GM21529 (cell line): ENCODE results near the gene SPSB2.

Source experiments
- ATAC-seq: cut with Tn5 transposase; IDR thresholded peaks from one replicate; pipeline ENCODE4 v1.9.1; 2021; ENCODE audit not compliant: unreplicated experiment

SPSB2 gene

DNA sequence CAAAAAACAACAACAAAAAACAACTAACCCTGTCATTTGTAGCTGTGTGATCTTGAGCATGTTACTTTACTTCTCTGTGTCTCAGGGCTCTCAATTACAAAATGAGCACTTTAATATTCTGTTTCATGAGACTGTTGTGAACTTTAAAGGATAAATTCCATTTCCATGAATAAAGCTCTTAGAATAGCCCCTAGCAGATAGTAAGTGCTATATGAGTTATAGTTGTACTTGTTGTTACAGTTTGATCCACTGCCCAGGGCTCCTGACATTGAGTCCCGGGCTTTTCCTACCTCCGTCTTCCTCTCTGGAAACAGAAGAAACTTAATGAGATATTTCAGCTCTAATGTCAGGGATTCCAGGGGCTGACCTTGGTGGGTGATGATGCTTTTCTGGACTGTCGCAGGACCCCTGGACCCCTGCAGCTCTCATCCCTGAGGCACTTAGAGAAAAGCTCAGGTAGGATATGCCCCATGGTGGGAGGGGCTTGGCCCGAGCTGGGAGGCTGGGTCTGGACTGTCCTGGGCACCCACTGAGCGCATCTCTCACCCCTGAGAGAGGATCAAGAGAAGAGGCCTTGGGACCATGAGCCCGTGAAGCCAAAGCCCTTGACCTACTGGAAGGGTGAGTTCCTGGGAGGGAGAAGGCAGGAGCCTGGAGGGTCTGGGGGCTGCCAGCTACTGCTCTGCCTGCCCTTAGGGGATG, 39.8 kb downstream of the SPSB2 start:
- no peak for ATAC-seq

- ATAC-seq, result no peak
These were observed 41.0 kb downstream of the SPSB2 start for GRCh38 chr12:6832125-6832524.

GRCh38 chr12:6831450-6831995, 41.6 kb downstream of the SPSB2 start:
- ATAC-seq, result no peak

GRCh38 chr12:6830999-6831398, 42.1 kb downstream of the SPSB2 start:
- no peak for ATAC-seq

- ATAC-seq, result no peak
These were observed 42.7 kb downstream of the SPSB2 start for GRCh38 chr12:6830286-6830890.

DNA sequence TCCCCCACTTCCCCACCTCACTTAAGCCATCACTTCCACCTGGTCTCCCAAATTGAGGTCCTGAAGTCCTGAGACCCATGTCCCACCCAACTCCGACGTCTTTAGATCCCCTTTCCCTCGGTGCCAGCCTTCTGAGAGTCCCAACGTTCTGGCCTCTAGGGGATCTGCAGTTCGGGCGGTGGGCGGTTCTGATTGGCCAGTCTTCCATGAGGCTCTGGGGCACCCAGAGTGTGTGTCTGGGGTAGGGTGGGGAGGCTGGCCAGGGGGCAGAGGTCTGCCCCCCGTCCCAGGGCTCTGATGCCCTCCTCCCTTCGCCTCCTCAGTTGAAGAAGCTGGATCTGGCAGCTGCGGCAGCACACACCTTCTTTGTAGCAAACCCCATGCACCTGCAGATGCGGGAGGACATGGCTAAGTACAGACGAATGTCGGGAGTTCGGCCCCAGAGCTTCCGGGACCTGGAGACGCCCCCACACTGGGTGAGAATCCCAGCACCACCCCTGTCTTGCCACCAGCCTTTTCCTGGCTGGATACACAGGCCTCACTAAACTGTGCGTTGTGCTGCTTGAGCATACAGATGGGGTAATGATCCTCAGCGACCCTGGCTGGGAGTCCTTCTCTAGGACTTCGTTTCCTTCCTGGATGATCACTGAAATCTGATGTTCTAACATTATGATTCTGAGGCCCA, 43.4 kb downstream of the SPSB2 start:
- ATAC-seq, result no peak

GRCh38 chr12:6828781-6829535, 44.1 kb downstream of the SPSB2 start:
- ATAC-seq, result no peak

DNA sequence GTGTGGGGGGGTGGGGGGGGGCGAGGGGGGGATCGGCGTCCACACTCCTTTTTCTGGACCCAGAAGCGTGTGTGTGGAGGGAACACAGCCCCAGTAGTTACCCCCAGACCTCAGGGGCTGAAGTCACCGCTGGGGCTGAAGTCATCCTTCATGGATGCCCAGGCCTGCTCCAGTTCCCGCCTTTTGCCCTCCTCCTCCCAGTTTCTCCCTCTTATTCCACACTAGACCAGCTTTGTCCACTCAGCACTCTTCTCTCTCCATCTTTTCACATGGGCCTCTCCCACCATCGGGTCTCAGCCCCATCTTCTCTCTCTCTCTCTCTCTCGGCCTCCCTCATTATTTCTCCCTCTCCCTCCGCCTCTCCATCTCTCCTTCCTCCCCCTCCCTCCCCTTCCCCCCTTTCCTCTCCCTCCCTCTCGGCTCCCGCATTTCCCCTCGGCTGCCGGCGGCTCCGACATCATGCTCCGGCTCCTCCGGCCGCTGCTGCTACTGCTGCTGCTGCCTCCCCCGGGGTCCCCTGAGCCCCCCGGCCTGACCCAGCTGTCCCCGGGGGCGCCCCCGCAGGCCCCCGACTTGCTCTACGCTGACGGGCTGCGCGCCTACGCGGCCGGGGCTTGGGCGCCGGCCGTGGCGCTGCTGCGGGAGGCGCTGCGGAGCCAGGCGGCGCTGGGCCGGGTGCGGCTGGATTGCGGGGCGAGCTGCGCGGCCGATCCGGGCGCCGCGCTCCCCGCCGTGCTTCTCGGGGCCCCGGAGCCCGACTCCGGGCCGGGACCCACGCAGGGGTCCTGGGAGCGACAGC, 44.9 kb downstream of the SPSB2 start, which contains the start of gene P3H3:
P3H3 (plus strand) TSS at position 426 of the 799 bp plus-strand sequence; CDS start at position 460, 34 bp downstream.
- ATAC-seq, result no peak

DNA sequence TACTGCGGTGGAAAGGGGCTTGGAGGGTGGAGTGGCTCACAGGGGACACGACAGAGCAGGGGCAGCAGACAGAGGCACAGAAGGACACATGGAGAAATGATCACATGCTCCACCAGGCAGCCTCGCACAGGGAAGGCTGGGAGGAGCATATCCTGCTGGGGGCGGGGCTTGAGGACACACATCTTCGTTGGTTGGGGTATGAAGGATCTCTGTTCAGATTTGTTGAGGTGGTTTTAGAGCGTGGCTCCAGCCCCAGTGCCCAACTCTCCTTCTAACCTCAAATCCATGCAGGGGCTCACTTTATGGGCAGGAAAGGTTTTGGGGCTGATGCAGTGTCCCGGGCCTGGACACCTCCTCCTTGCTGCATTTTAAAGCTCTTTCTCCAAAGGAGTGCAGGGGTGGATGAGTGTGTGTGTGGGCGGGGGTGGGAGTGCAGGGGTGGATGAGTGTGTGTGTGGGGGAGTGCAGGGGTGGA, 45.6 kb downstream of the SPSB2 start:
- ATAC-seq, result no peak

- ATAC-seq, result no peak
These were observed 46.2 kb downstream of the SPSB2 start for GRCh38 chr12:6826734-6827436.

- no peak for ATAC-seq
These were observed 46.9 kb downstream of the SPSB2 start for GRCh38 chr12:6826125-6826733.

DNA sequence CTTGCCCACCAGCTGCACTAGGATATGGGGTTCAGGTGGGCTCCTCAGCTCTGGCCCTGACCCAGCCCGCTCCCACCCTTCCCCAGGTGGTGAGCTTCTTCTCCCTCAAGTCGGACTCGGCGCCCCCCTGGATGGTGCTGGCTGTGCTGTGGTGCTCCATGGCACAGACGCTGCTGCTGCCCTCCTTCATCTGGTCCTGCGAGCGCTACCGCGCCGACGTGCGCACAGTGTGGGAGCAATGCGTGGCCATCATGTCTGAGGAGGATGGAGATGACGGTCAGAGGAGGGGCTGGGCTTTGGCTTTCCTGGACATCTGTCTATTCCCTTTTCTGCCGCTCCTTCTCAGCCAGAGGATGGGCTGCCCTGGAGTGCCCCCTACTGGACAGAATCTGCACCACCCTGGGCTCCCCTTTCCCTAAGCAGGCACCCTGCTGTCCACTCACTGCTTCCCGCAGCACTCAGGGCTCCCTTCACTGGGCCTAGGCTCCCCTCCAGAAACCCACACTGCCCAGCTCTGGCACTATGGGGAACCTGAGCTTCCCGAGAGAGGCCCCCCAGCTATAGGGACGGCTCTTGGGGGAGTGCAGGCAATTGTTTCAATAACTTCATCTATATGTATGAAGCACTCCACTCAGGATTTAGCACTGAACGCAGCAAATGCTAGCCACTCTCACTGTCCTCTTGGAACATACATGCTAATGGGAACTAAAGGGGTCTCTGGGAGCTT, 47.5 kb downstream of the SPSB2 start:
- no peak for ATAC-seq

GRCh38 chr12:6824901-6825381, 48.2 kb downstream of the SPSB2 start:
- ATAC-seq, result no peak

DNA sequence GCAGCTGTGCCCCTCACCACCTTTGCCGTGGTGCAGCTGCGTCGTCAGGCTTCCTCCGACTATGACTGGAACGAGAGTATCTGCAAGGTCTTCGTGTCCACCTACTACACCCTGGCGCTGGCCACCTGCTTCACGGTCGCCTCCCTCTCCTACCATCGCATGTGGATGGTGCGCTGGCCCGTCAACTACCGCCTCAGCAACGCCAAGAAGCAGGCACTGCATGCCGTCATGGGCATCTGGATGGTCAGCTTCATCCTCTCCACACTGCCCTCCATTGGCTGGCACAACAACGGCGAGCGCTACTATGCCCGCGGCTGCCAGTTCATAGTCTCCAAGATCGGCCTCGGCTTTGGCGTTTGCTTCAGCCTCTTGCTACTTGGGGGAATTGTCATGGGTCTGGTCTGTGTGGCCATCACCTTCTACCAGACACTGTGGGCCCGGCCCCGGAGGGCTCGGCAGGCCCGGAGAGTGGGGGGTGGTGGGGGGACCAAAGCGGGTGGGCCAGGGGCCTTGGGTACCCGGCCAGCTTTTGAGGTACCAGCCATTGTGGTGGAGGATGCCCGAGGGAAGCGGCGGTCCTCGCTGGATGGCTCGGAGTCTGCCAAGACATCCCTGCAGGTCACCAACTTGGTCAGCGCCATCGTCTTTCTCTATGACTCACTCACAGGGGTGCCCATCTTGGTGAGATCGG, 48.9 kb downstream of the SPSB2 start:
- ATAC-seq, result no peak

GRCh38 chr12:6823182-6824084, 49.7 kb downstream of the SPSB2 start:
- no peak for ATAC-seq

GRCh38 chr12:6822426-6823135, 50.5 kb downstream of the SPSB2 start:
- no peak for ATAC-seq
